HepG2 (cell line): ENCODE results near the gene IFIT1B. TPM values are rescaled to one million over a fixed set of nuclear protein-coding genes. Genes with fewer than 3 reads are reported as not detected.
A peak's percentile ranks its signal among the peaks of the same experiment; 100 is the strongest.

Experiments used
- E2F2 ChIP-seq: sonication (generic); formaldehyde crosslinking; IDR thresholded peaks from 2 replicates; pipeline ENCODE4 v1.4.0; 2020; ENCODE audit warnings: missing genetic modification reagents, borderline replicate concordance
- GABPA ChIP-seq, 2 experiments: IDR thresholded peaks; 2 replicates each; pipeline ENCODE4 v1.6.1; 2011 to 2016; ENCODE audit warnings: low read depth in 2 of 2, low read length in 1 of 2, missing biosample characterization in 1 of 2, missing genetic modification characterization in 1 of 2
- GTF2F1 ChIP-seq: fragments of 150-350 bp; IDR thresholded peaks from 2 replicates; pipeline ENCODE4 v1.6.1; 2014; ENCODE audit warnings: low read length
- GZF1 ChIP-seq: sonication (generic); formaldehyde crosslinking; IDR thresholded peaks from 2 replicates; pipeline ENCODE4 v1.5.1; 2020; ENCODE audit warnings: mild to moderate bottlenecking, missing genetic modification reagents
- IRF1 ChIP-seq: sonication (generic); formaldehyde crosslinking; IDR thresholded peaks from 2 replicates; pipeline ENCODE4 v1.4.0; 2020; ENCODE audit warnings: low read depth, mild to moderate bottlenecking, missing genetic modification reagents
- KLF6 ChIP-seq: IDR thresholded peaks from 2 replicates; pipeline ENCODE4 v1.8.0; 2016; ENCODE audit warnings: missing biosample characterization, missing genetic modification reagents
- MXI1 ChIP-seq: IDR thresholded peaks from 3 replicates; pipeline ENCODE4 v1.6.1; 2012; ENCODE audit warnings: low read depth, low read length, inconsistent platforms, borderline replicate concordance
- NCOA2 ChIP-seq: sonication (generic); formaldehyde crosslinking; IDR thresholded peaks from 2 replicates; pipeline ENCODE4 v1.8.0; 2022; ENCODE audit warnings: inconsistent platforms
- NFE2 ChIP-seq: sonication (generic); formaldehyde crosslinking; IDR thresholded peaks from 2 replicates; pipeline ENCODE4 v1.4.0; 2020; ENCODE audit warnings: missing genetic modification reagents
- NR2C2 ChIP-seq: sonication (generic); formaldehyde crosslinking; IDR thresholded peaks from 2 replicates; pipeline ENCODE4 v1.4.0; 2020; ENCODE audit warnings: missing genetic modification reagents, mild to moderate bottlenecking, moderate library complexity, borderline replicate concordance
- RAD51 ChIP-seq: fragments of 450-650 bp; IDR thresholded peaks from 2 replicates; pipeline ENCODE4 v1.6.1; 2016; ENCODE audit warnings: borderline replicate concordance
- STAT5B ChIP-seq: sonication (generic); formaldehyde crosslinking; IDR thresholded peaks from 2 replicates; pipeline ENCODE4 v1.4.0; 2020; ENCODE audit warnings: missing genetic modification reagents
- SYNCRIP ChIP-seq: fragments of 200-400 bp; formaldehyde crosslinking; IDR thresholded peaks from 2 replicates; pipeline ENCODE4 v1.6.1; 2018; ENCODE audit warnings: mild to moderate bottlenecking, low read depth, low read length; ENCODE audit not compliant: insufficient read depth
- ZC3H13 ChIP-seq: sonication (generic); formaldehyde crosslinking; IDR thresholded peaks from 2 replicates; pipeline ENCODE4 v1.8.1; 2023; ENCODE audit warnings: mild to moderate bottlenecking, missing genetic modification reagents, moderate library complexity
- ZFP37 ChIP-seq: sonication (generic); formaldehyde crosslinking; IDR thresholded peaks from 2 replicates; pipeline ENCODE4 v1.4.0; 2020; ENCODE audit warnings: missing genetic modification reagents, borderline replicate concordance
- ZFYVE20 ChIP-seq: sonication (generic); formaldehyde crosslinking; IDR thresholded peaks from 2 replicates; pipeline ENCODE4 v1.8.0; 2023; ENCODE audit warnings: low read depth, mild to moderate bottlenecking, moderate library complexity, missing genetic modification reagents, borderline replicate concordance
- ZNF136 ChIP-seq: sonication (generic); formaldehyde crosslinking; IDR thresholded peaks from 2 replicates; pipeline ENCODE4 v1.8.1; 2022; ENCODE audit warnings: low read depth, mild to moderate bottlenecking, moderate library complexity, missing genetic modification reagents
- ZNF275 ChIP-seq: sonication (generic); formaldehyde crosslinking; IDR thresholded peaks from 2 replicates; pipeline ENCODE4 v1.8.0; 2022; ENCODE audit warnings: missing genetic modification reagents, mild to moderate bottlenecking, inconsistent platforms, borderline replicate concordance
- ZNF292 ChIP-seq: sonication (generic); formaldehyde crosslinking; IDR thresholded peaks from 2 replicates; pipeline ENCODE4 v1.8.1; 2022; ENCODE audit warnings: mild to moderate bottlenecking, low read depth, missing genetic modification reagents, borderline replicate concordance
- ZNF33B ChIP-seq: sonication (generic); formaldehyde crosslinking; IDR thresholded peaks from 2 replicates; pipeline ENCODE4 v1.5.1; 2020; ENCODE audit warnings: mild to moderate bottlenecking, missing genetic modification reagents
- ZNF451 ChIP-seq: sonication (generic); formaldehyde crosslinking; IDR thresholded peaks from 2 replicates; pipeline ENCODE4 v1.5.0; 2020; ENCODE audit warnings: mild to moderate bottlenecking, missing genetic modification reagents
- ZNF546 ChIP-seq: sonication (generic); formaldehyde crosslinking; conservative IDR thresholded peaks from 2 replicates; pipeline ENCODE4 v1.8.1; 2023; ENCODE audit warnings: mild to moderate bottlenecking, missing genetic modification reagents
- ZNF75D ChIP-seq: sonication (generic); formaldehyde crosslinking; IDR thresholded peaks from 2 replicates; pipeline ENCODE4 v1.8.1; 2023; ENCODE audit warnings: missing genetic modification reagents, mild to moderate bottlenecking, borderline replicate concordance
- ZNF770 ChIP-seq: sonication (generic); formaldehyde crosslinking; IDR thresholded peaks from 2 replicates; pipeline ENCODE4 v1.5.0; 2020; ENCODE audit warnings: mild to moderate bottlenecking, missing genetic modification reagents
- ZNF773 ChIP-seq: sonication (generic); formaldehyde crosslinking; IDR thresholded peaks from 2 replicates; pipeline ENCODE4 v1.4.0; 2020; ENCODE audit warnings: missing genetic modification reagents, borderline replicate concordance
- polyA plus RNA-seq, 8 experiments: library from polyadenylated mRNA; depleted of rRNA in 3 of 8; stranded (reverse) in 7 of 8; unstranded in 1 of 8; fragments of >200 nt; fragmentation: Illumina TruSeq in 4 of 8; extraction: Trizol in 4 of 8; gene quantifications; 2 replicates each; pipeline versions ENCODE4 v1.2.1 to v1.2.3, GENCODE V29; 2011 to 2016; ENCODE audit warnings: low read depth in 4 of 8, missing spikeins in 1 of 8, mixed read lengths in 1 of 8; ENCODE audit not compliant: insufficient read depth in 1 of 8
- total RNA-seq, 5 experiments: library from RNA; depleted of rRNA; stranded (reverse); fragments of >200 nt; fragmentation: Illumina TruSeq; extraction: Trizol; gene quantifications; 2 replicates each; pipeline ENCODE4 v1.2.3, GENCODE V29; 2016; ENCODE audit warnings: low read depth in 1 of 5

IFIT1B gene
- total and polyA plus RNA-seq, 2 of the 13 experiments (the other 11 are each of a cell fraction or from before 2014, with no cell fraction given), result not detected

- TF ChIP-seq ZFP37 (CRISPR knock-in tag) (no peak), ZFYVE20 (no peak), NR2C2 (CRISPR knock-in tag) (peak; percentile 42; the same call in 1 of the 2 replicates), ZNF292 (CRISPR knock-in tag) (peak; percentile 80; the same call in 1 of the 2 replicates), ZNF75D (CRISPR knock-in tag) (no peak), GABPA (IDR thresholded peaks at IDR 0.05; ENCODE audit: low read depth, low read length) (no peak), GABPA (CRISPR knock-in tag; IDR thresholded peaks at IDR 0.05; ENCODE audit: low read depth) (no peak), ZNF136 (CRISPR knock-in tag) (no peak), ZC3H13 (CRISPR knock-in tag) (no peak), SYNCRIP (no peak), ZNF451 (CRISPR knock-in tag) (no peak), ZNF770 (no peak), E2F2 (CRISPR knock-in tag) (no peak), MXI1 (no peak; the same call in 2 of the 3 replicates), ZNF33B (CRISPR knock-in tag) (no peak), STAT5B (no peak), NFE2 (CRISPR knock-in tag) (no peak), ZNF773 (CRISPR knock-in tag) (no peak), ZNF546 (no peak), GZF1 (CRISPR knock-in tag) (no peak), GTF2F1 (no peak), RAD51 (no peak), ZNF275 (CRISPR knock-in tag) (no peak), IRF1 (CRISPR knock-in tag) (no peak), KLF6 (CRISPR knock-in tag) (peak; percentile 73; the same call in 1 of the 2 replicates), NCOA2 (CRISPR knock-in tag) (peak; percentile 86)
Observed at GRCh38 chr10:89373916-89374711, 3.7 kb upstream of the IFIT1B start (continued).
